HG03571 (cell line): ENCODE results near the gene BRK1.
"Not testable (repeated sequence)": the region's sequence is repeated elsewhere in the genome, so short reads cannot be mapped to it uniquely, and the experiment has no call there.

Source experiments
- ATAC-seq: cut with Tn5 transposase; IDR thresholded peaks from one replicate; pipeline ENCODE4 v1.9.1; 2021; ENCODE audit not compliant: unreplicated experiment

Gene BRK1

GRCh38 chr3:10176150-10176549, 60.7 kb downstream of the BRK1 start:
- ATAC-seq: not testable (repeated sequence)
